HG02642 (cell line): ENCODE measurements around the gene PPM1N.

Source experiments
- ATAC-seq: cut with Tn5 transposase; IDR thresholded peaks from one replicate; pipeline ENCODE4 v1.9.1; 2021; ENCODE audit warnings: mild to moderate bottlenecking; ENCODE audit not compliant: unreplicated experiment, poor library complexity

The PPM1N gene

DNA sequence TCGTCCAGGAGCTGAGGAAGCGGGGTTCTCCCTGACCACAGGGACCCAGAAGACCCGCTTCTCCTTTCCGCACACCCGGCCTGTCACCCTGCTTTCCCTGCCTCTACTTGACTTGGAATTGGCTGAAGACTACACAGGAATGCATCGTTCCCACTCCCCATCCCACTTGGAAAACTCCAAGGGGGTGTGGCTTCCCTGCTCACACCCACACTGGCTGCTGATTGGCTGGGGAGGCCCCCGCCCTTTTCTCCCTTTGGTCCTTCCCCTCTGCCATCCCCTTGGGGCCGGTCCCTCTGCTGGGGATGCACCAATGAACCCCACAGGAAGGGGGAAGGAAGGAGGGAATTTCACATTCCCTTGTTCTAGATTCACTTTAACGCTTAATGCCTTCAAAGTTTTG is 27.9 kb downstream of the PPM1N start:
- ATAC-seq: no peak

DNA sequence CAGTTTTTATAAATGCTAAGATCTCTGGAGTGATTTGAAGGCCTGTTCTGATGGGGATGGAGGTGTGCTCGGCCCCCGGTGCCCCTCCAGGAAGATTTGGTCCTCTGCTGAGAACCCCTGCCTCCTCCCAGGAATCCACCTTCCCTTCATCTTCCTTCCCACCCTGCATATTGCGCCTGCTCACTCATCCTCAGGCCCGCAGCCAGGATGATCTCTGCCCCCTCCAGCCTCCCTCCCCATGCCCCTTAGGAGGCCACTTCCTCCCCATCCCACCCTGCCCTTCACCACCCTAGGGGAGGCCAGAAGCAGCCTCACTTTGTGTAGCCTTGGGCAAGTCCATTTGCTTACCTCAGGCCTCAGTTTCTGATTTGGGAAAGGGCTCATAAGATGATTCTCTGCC is 28.7 kb downstream of the PPM1N start:
- no peak for ATAC-seq

DNA sequence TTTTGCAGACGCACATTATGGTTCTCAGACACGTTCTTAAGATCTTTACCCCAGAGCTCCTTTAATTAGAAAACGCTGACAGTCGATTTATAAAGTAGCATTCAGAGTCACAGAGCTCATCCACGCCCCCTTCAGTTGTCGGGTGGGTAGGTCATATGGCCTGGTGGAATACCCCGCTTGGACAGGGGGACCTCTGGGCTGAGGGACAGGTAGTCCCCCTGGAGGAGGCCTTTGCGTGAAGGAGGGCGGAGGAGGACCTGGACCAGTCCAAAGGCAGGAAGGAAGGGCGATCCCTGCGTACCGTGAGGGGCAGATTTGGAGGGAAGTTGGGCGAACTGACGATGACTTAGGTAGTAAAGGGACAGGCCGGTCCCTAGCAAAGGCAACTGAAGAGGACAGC is 29.5 kb downstream of the PPM1N start:
- no peak for ATAC-seq

- ATAC-seq: no peak
Measured at GRCh38 chr19:45528149-45528743, 30.0 kb downstream of the PPM1N start.

GRCh38 chr19:45528744-45529419 is 30.6 kb downstream of the PPM1N start:
- no peak for ATAC-seq

DNA sequence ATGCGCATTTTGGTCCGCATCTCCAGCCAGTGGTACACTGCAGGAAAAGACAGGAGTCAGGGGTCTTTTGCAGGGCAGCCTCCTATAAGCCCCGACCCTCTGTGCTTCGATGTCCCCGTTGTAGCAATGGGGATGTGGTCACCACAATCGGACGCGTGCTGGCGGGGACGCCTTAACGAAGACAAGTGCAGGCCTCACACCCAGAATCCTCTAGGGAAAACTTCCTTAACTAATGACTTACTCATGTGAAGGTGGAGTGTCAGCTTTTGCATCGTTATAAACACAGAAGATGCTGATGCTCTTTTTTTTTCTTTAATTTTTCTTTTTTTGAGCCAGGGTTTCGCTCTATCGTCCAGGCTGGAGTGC is 31.2 kb downstream of the PPM1N start:
- ATAC-seq: no peak

DNA sequence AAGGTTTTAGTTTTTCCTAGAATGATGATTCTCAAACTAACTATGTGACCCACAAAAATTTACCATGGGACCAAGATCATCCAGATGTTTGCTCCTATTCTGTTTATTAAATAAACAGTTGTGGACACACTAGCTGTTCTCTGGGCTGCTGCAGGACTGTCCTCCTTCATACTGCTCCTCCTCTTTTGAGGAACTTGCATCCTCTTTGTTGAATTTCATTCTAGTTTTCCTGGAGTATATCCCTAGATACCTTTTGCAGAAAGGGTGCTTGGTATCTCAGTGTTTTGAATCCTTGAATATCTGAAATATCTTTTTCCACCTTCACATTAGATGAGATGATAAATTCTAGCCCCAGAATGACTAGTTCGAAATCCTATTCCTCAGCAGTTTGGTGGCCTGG is 33.1 kb downstream of the PPM1N start:
- no peak for ATAC-seq

DNA sequence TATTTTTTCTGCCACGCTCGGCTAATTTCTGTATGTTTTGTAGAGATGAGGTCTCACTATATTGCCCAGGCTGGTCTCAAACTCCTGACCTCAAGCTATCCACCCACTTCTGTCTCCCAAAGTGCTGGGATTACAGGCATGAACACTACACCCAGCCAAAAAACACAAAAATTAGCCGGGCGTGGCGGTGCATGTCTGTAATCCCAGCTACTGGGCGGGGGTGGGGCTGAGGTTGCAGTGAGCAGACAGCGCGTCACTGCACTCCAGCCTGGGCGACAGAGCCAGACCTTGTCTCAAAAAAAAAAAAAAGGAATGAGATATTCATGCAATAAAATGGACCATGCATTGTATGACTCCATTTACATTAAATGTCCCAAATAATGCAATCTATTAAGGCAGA is 41.2 kb downstream of the PPM1N start:
- no peak for ATAC-seq

GRCh38 chr19:45542234-45542668 is 44.0 kb downstream of the PPM1N start:
- no peak for ATAC-seq

GRCh38 chr19:45547211-45547770 is 49.0 kb downstream of the PPM1N start:
- ATAC-seq: no peak

DNA sequence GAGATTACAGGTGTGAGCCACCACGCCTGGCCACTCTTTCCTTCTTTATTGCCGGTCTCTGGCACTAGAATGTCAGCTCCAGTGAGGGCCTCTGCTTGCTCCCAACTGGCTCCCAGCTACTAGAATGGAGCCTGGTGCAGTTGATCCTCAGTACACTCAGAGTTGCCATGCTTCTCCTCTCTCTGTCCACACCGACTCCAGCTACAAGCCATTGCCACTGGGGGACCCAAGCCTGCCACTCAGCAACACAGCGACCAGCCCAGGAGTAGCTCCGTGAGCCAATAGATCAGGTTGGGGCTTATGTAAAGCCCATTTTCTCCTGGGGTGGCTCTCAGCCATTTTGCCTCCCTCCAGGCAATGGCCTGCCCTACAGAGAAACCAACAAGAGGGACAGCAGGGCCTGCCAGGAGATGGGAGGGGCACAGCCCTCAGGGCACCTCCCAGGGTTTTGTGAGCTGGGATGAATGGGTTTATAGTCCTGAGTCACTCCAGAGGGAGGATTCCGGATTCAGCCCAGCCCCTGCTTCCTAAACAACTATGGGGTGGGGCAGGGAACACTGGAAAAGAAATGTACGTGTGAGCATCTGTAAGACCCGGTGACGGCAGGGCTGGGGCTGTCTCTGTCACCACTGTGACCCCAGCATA is 49.8 kb downstream of the PPM1N start:
- ATAC-seq: no peak
